WTC11 (cell line): ENCODE data around the gene CTCF. TPM values are rescaled to one million over a fixed set of nuclear protein-coding genes. Genes with fewer than 3 reads are reported as not detected.

Source experiments
- ATAC-seq: fragments of 200-7000 bp; cut with Tn5 transposase; 2 replicates; pipeline ENCODE4 v1.10.0; 2021; ENCODE audit warnings: mild to moderate bottlenecking, moderate library complexity
- CTCF ChIA-PET: fragments of 300-600 bp; sonication (Branson Sonifier 250); formaldehyde crosslinking; loops from one replicate; lab custom pipeline; 2021; ENCODE audit warnings: antibody characterized with exemption; lab: Charles Lee
- POLR2A ChIA-PET: fragments of 350-600 bp; sonication (Branson Sonifier 250); formaldehyde crosslinking; loops from one replicate; lab custom pipeline; 2021; ENCODE audit warnings: antibody characterized with exemption; lab: Charles Lee
- DNase-seq: peaks from one replicate; pipeline ENCODE4 v3.0.0; 2021; ENCODE audit warnings: low spot score
- H3K27ac Mint-ChIP-seq: 2 replicates; pipeline ENCODE4 v1.8.0; 2021; ENCODE audit warnings: mixed read lengths
- H3K27me3 Mint-ChIP-seq: 2 replicates; pipeline ENCODE4 v1.8.0; 2021; ENCODE audit warnings: low read depth, mild to moderate bottlenecking, moderate library complexity, mixed read lengths
- H3K36me3 Mint-ChIP-seq: 2 replicates; pipeline ENCODE4 v1.8.0; 2021; ENCODE audit warnings: mixed read lengths
- H3K4me1 Mint-ChIP-seq: 2 replicates; pipeline ENCODE4 v1.8.0; 2022; ENCODE audit warnings: mixed read lengths
- H3K4me3 Mint-ChIP-seq: 2 replicates; pipeline ENCODE4 v1.8.0; 2021; ENCODE audit warnings: mild to moderate bottlenecking, moderate library complexity, mixed read lengths
- H3K9me3 Mint-ChIP-seq: 2 replicates; pipeline ENCODE4 v1.8.0; 2021; ENCODE audit warnings: mixed read lengths
- FOXK1 ChIP-seq: sonication (generic); formaldehyde crosslinking; IDR thresholded peaks from 2 replicates; pipeline ENCODE4 v1.8.0; 2022; ENCODE audit warnings: mild to moderate bottlenecking, moderate library complexity, missing genetic modification reagents
- GRHL2 ChIP-seq: fragments of 250-450 bp; sonication (Bioruptor Pico); IDR thresholded peaks from 2 replicates; pipeline ENCODE4 v1.8.0; 2022; ENCODE audit warnings: mild to moderate bottlenecking, moderate library complexity; ENCODE audit not compliant: insufficient replicate concordance, severe bottlenecking
- NR1H2 ChIP-seq: sonication (generic); formaldehyde crosslinking; IDR thresholded peaks from 2 replicates; pipeline ENCODE4 v1.9.0; 2021; ENCODE audit warnings: mild to moderate bottlenecking, moderate library complexity, missing genetic modification reagents
- PRRX2 ChIP-seq: fragments of 250-450 bp; sonication (Bioruptor Pico); IDR thresholded peaks from 2 replicates; pipeline ENCODE4 v1.8.0; 2021; ENCODE audit warnings: mild to moderate bottlenecking
- RELA ChIP-seq: sonication (generic); formaldehyde crosslinking; IDR thresholded peaks from 2 replicates; pipeline ENCODE4 v1.8.1; 2022; ENCODE audit warnings: missing genetic modification reagents, mild to moderate bottlenecking, borderline replicate concordance
- RORB ChIP-seq: fragments of 250-450 bp; sonication (Bioruptor Pico); IDR thresholded peaks from 2 replicates; pipeline ENCODE4 v1.9.0; 2021; ENCODE audit warnings: mild to moderate bottlenecking
- TEAD4 ChIP-seq: sonication (generic); formaldehyde crosslinking; IDR thresholded peaks from 2 replicates; pipeline ENCODE4 v1.8.0; 2022; ENCODE audit warnings: mild to moderate bottlenecking, missing genetic modification reagents
- ZNF396 ChIP-seq: fragments of 250-450 bp; sonication (Bioruptor Pico); IDR thresholded peaks from 2 replicates; pipeline ENCODE4 v1.8.0; 2021; ENCODE audit warnings: mild to moderate bottlenecking, moderate library complexity, borderline replicate concordance
- ZNF416 ChIP-seq: fragments of 250-450 bp; sonication (Bioruptor Pico); IDR thresholded peaks from 2 replicates; pipeline ENCODE4 v1.9.0; 2021; ENCODE audit warnings: mild to moderate bottlenecking, inconsistent platforms
- ZNF423 ChIP-seq: fragments of 250-450 bp; sonication (Bioruptor Pico); IDR thresholded peaks from 2 replicates; pipeline ENCODE4 v2.1.2; 2022; ENCODE audit warnings: mild to moderate bottlenecking, moderate library complexity
- total RNA-seq: library from RNA; stranded (reverse); gene quantifications from 3 replicates; pipeline ENCODE4 v1.2.3, GENCODE V29; 2021
- TF ChIP-seq, protein P1 (sequence below): sonication (generic); formaldehyde crosslinking; IDR thresholded peaks from 2 replicates; pipeline ENCODE4 v1.8.1; 2023; ENCODE audit warnings: mild to moderate bottlenecking, moderate library complexity, missing genetic modification reagents
- TF ChIP-seq, protein P2 (sequence below): fragments of 250-450 bp; sonication (Bioruptor Pico); IDR thresholded peaks from 2 replicates; pipeline ENCODE4 v1.9.0; 2021; ENCODE audit warnings: mild to moderate bottlenecking, borderline replicate concordance
- TF ChIP-seq, protein P3 (sequence below): sonication (generic); formaldehyde crosslinking; IDR thresholded peaks from 2 replicates; pipeline ENCODE4 v1.8.1; 2022; ENCODE audit warnings: low read depth, missing genetic modification reagents, borderline replicate concordance
- TF ChIP-seq, protein P4 (sequence below): sonication (generic); formaldehyde crosslinking; IDR thresholded peaks from 2 replicates; pipeline ENCODE4 v1.8.1; 2022; ENCODE audit warnings: mild to moderate bottlenecking, moderate library complexity, missing genetic modification reagents
- TF ChIP-seq, protein P5 (sequence below): sonication (generic); formaldehyde crosslinking; IDR thresholded peaks from 2 replicates; pipeline ENCODE4 v1.8.1; 2022; ENCODE audit warnings: low read depth, mild to moderate bottlenecking, moderate library complexity, missing genetic modification reagents, borderline replicate concordance
- TF ChIP-seq, protein P6 (sequence below): fragments of 250-450 bp; sonication (Bioruptor Pico); IDR thresholded peaks from 2 replicates; pipeline ENCODE4 v1.9.0; 2021; ENCODE audit warnings: mild to moderate bottlenecking
- TF ChIP-seq, protein P7 (sequence below): fragments of 200-600 bp; IDR thresholded peaks from 2 replicates; pipeline ENCODE4 v1.8.0; 2022; ENCODE audit warnings: antibody characterized with exemption
- TF ChIP-seq, protein P8 (sequence below): sonication (generic); formaldehyde crosslinking; IDR thresholded peaks from 2 replicates; pipeline ENCODE4 v1.8.0; 2022; ENCODE audit warnings: mild to moderate bottlenecking, missing genetic modification reagents

CTCF gene
- total RNA-seq, 1 experiment from 2014 or later, result 55.4 TPM

DNA sequence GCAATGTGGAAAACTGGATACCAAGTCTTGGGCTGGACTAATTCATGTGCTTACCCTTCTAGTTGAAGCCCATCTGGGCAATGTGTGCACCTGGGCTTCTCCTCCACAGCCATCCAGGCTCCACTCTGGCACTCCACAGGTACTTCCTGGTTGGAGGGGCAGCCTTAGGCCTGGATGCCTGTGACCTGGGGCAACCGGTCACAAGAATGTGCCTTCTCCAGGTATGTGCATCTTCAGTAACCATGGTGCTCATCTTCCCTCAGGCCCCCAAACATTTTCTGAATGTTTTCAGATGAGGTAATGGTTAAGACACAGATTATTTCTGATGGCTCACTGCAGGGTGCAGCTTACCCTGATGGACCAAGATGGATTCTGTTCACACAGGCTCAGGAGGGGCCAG is 115.4 kb downstream of the CTCF start:
- Mint-ChIP-seq H3K9me3 (no peaks in the 10 kb centered on the region), H3K4me3 (no peak overlapping the region), H3K36me3 (no peaks in the 10 kb centered on the region), H3K27me3 (no peaks in the 10 kb centered on the region), H3K27ac (peak overlapping the region; percentile 60), H3K4me1 (no peaks in the 10 kb centered on the region; the same call in 1 of the 2 replicates)
- ATAC-seq (peak; percentile 42), DNase-seq (no peak)
- ChIA-PET CTCF (no interaction called here), POLR2A (interaction anchor here (0.7 kb wide), 1 partner anchor 96 kb away, joined by 5 read pairs; no protein-coding TSS in a partner anchor)
- TF ChIP-seq, protein P1, sequence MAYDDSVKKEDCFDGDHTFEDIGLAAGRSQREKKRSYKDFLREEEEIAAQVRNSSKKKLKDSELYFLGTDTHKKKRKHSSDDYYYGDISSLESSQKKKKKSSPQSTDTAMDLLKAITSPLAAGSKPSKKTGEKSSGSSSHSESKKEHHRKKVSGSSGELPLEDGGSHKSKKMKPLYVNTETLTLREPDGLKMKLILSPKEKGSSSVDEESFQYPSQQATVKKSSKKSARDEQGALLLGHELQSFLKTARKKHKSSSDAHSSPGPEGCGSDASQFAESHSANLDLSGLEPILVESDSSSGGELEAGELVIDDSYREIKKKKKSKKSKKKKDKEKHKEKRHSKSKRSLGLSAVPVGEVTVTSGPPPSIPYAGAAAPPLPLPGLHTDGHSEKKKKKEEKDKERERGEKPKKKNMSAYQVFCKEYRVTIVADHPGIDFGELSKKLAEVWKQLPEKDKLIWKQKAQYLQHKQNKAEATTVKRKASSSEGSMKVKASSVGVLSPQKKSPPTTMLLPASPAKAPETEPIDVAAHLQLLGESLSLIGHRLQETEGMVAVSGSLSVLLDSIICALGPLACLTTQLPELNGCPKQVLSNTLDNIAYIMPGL, result no peak
- TF ChIP-seq RORB (no peak), ZNF396 (no peak), ZNF416 (CRISPR knock-in tag) (no peak), RELA (CRISPR knock-in tag) (no peak), FOXK1 (CRISPR knock-in tag) (no peak), NR1H2 (no peak), PRRX2 (no peak), ZNF423 (no peak), TEAD4 (CRISPR knock-in tag) (no peak), GRHL2 (CRISPR knock-in tag) (no peak)
- TF ChIP-seq, protein P2, sequence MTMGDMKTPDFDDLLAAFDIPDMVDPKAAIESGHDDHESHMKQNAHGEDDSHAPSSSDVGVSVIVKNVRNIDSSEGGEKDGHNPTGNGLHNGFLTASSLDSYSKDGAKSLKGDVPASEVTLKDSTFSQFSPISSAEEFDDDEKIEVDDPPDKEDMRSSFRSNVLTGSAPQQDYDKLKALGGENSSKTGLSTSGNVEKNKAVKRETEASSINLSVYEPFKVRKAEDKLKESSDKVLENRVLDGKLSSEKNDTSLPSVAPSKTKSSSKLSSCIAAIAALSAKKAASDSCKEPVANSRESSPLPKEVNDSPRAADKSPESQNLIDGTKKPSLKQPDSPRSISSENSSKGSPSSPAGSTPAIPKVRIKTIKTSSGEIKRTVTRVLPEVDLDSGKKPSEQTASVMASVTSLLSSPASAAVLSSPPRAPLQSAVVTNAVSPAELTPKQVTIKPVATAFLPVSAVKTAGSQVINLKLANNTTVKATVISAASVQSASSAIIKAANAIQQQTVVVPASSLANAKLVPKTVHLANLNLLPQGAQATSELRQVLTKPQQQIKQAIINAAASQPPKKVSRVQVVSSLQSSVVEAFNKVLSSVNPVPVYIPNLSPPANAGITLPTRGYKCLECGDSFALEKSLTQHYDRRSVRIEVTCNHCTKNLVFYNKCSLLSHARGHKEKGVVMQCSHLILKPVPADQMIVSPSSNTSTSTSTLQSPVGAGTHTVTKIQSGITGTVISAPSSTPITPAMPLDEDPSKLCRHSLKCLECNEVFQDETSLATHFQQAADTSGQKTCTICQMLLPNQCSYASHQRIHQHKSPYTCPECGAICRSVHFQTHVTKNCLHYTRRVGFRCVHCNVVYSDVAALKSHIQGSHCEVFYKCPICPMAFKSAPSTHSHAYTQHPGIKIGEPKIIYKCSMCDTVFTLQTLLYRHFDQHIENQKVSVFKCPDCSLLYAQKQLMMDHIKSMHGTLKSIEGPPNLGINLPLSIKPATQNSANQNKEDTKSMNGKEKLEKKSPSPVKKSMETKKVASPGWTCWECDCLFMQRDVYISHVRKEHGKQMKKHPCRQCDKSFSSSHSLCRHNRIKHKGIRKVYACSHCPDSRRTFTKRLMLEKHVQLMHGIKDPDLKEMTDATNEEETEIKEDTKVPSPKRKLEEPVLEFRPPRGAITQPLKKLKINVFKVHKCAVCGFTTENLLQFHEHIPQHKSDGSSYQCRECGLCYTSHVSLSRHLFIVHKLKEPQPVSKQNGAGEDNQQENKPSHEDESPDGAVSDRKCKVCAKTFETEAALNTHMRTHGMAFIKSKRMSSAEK (CRISPR knock-in tag), result no peak
- TF ChIP-seq, protein P3, sequence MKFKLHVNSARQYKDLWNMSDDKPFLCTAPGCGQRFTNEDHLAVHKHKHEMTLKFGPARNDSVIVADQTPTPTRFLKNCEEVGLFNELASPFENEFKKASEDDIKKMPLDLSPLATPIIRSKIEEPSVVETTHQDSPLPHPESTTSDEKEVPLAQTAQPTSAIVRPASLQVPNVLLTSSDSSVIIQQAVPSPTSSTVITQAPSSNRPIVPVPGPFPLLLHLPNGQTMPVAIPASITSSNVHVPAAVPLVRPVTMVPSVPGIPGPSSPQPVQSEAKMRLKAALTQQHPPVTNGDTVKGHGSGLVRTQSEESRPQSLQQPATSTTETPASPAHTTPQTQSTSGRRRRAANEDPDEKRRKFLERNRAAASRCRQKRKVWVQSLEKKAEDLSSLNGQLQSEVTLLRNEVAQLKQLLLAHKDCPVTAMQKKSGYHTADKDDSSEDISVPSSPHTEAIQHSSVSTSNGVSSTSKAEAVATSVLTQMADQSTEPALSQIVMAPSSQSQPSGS (CRISPR knock-in tag), result no peak
- TF ChIP-seq, protein P4, sequence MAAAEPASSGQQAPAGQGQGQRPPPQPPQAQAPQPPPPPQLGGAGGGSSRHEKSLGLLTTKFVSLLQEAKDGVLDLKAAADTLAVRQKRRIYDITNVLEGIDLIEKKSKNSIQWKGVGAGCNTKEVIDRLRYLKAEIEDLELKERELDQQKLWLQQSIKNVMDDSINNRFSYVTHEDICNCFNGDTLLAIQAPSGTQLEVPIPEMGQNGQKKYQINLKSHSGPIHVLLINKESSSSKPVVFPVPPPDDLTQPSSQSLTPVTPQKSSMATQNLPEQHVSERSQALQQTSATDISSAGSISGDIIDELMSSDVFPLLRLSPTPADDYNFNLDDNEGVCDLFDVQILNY (CRISPR knock-in tag), result no peak
- TF ChIP-seq, protein P5, sequence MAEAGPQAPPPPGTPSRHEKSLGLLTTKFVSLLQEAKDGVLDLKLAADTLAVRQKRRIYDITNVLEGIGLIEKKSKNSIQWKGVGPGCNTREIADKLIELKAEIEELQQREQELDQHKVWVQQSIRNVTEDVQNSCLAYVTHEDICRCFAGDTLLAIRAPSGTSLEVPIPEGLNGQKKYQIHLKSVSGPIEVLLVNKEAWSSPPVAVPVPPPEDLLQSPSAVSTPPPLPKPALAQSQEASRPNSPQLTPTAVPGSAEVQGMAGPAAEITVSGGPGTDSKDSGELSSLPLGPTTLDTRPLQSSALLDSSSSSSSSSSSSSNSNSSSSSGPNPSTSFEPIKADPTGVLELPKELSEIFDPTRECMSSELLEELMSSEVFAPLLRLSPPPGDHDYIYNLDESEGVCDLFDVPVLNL (CRISPR knock-in tag), result no peak
- TF ChIP-seq, protein P6, sequence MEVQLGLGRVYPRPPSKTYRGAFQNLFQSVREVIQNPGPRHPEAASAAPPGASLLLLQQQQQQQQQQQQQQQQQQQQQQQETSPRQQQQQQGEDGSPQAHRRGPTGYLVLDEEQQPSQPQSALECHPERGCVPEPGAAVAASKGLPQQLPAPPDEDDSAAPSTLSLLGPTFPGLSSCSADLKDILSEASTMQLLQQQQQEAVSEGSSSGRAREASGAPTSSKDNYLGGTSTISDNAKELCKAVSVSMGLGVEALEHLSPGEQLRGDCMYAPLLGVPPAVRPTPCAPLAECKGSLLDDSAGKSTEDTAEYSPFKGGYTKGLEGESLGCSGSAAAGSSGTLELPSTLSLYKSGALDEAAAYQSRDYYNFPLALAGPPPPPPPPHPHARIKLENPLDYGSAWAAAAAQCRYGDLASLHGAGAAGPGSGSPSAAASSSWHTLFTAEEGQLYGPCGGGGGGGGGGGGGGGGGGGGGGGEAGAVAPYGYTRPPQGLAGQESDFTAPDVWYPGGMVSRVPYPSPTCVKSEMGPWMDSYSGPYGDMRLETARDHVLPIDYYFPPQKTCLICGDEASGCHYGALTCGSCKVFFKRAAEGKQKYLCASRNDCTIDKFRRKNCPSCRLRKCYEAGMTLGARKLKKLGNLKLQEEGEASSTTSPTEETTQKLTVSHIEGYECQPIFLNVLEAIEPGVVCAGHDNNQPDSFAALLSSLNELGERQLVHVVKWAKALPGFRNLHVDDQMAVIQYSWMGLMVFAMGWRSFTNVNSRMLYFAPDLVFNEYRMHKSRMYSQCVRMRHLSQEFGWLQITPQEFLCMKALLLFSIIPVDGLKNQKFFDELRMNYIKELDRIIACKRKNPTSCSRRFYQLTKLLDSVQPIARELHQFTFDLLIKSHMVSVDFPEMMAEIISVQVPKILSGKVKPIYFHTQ, result no peak
- TF ChIP-seq, protein P7, sequence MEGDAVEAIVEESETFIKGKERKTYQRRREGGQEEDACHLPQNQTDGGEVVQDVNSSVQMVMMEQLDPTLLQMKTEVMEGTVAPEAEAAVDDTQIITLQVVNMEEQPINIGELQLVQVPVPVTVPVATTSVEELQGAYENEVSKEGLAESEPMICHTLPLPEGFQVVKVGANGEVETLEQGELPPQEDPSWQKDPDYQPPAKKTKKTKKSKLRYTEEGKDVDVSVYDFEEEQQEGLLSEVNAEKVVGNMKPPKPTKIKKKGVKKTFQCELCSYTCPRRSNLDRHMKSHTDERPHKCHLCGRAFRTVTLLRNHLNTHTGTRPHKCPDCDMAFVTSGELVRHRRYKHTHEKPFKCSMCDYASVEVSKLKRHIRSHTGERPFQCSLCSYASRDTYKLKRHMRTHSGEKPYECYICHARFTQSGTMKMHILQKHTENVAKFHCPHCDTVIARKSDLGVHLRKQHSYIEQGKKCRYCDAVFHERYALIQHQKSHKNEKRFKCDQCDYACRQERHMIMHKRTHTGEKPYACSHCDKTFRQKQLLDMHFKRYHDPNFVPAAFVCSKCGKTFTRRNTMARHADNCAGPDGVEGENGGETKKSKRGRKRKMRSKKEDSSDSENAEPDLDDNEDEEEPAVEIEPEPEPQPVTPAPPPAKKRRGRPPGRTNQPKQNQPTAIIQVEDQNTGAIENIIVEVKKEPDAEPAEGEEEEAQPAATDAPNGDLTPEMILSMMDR, result no peak
- TF ChIP-seq, protein P8, sequence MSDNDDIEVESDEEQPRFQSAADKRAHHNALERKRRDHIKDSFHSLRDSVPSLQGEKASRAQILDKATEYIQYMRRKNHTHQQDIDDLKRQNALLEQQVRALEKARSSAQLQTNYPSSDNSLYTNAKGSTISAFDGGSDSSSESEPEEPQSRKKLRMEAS (CRISPR knock-in tag), result no peak
